ENCODE data around the gene COA8. TPM values are rescaled to one million over a fixed set of nuclear protein-coding genes. Genes with fewer than 3 reads are reported as not detected.
A peak's percentile ranks its signal among the peaks of the same experiment; 100 is the strongest.

The COA8 gene
- polyA plus RNA-seq, 3 donors: 13.2 to 58.1 (median 52.3) TPM

GRCh38 chr14:103528587-103529382, 34.0 kb upstream of the COA8 start, which contains the start of gene TRMT61A:
Gene TRMT61A (plus strand): TSS chr14:103529196. CDS start chr14:103529979, 783 bp downstream.
- H3K27me3 ChIP-seq (ENCODE audit: control insufficient read depth in 2 of 2, insufficient read depth in 2 of 2, low read length in 2 of 2): peaks cover 5 to 12% of the 10 kb centered on the region in 2 donors
- intact Hi-C loops (cut with micrococcal nuclease): loop anchor here in 1 of 2 donors (10.0 kb wide), 1 partner anchor 194 kb away; the partner anchor contains the start of gene EIF5
- H3K36me3 Mint-ChIP-seq: peaks cover 5 to 17% of the 10 kb centered on the region in 2 donors
- peaks cover 0 to 6% (median 2%) of the 10 kb centered on the region in 7 donors for H3K9me3 Mint-ChIP-seq
- H3K4me1 ChIP-seq (ENCODE audit: control insufficient read depth in 1 of 2, insufficient read depth in 2 of 2, low read length in 2 of 2): peaks cover 42 to 45% of the 10 kb centered on the region in 2 donors
- H3K9ac ChIP-seq (ENCODE audit: insufficient read depth, low read length, poor library complexity, severe bottlenecking): peak within 1 kb of the TSS; percentile 74
- DNase-seq: peak; percentile 71 to 80 (median 77)
- peaks cover 13% of the 10 kb centered on the region for H4K20me1 ChIP-seq (ENCODE audit: insufficient read depth, low read length)
- peak within 1 kb of the TSS; percentile 95 to 97 for H3K4me3 Mint-ChIP-seq
- H3K4me3 ChIP-seq (replicated peaks in 1 of 3; ENCODE audit: low read depth in 2 of 3, low read length in 3 of 3): peak within 1 kb of the TSS; percentile 90 to 98 (median 92)
- peaks cover 0 to 12% of the 10 kb centered on the region in 2 donors for H3K36me3 ChIP-seq (replicated peaks in 1 of 2; ENCODE audit: control insufficient read depth in 1 of 2, insufficient read depth in 2 of 2, low read length in 2 of 2)
- 5% methylated on average over 59 of the region's 70 CpGs for WGBS (ENCODE audit: insufficient coverage)
- peak within 1 kb of the TSS; percentile 97 for H2AFZ ChIP-seq (ENCODE audit: insufficient read depth, low read depth, low read length, poor library complexity, severe bottlenecking)
- peaks cover 14 to 16% (median 15%) of the 10 kb centered on the region in 3 donors for H3K27me3 Mint-ChIP-seq (ENCODE audit: low read depth in 3 of 3)
- no peak for TF ChIP-seq CTCF (IDR thresholded peaks at IDR 0.05)
- H3K4me2 ChIP-seq (replicated peaks; ENCODE audit: extremely low read depth, low read length, poor library complexity, severe bottlenecking): peak within 1 kb of the TSS; percentile 97
- peak within 1 kb of the TSS; percentile 79 to 87 for H3K27ac ChIP-seq (ENCODE audit: low read depth in 1 of 2, low read length in 2 of 2)
- H3K79me2 ChIP-seq (ENCODE audit: insufficient read depth, low read length): peaks cover 20% of the 10 kb centered on the region
- H3K9me3 ChIP-seq (replicated peaks in 1 of 2; ENCODE audit: control insufficient read depth in 1 of 2, insufficient read depth in 1 of 2, low read length in 2 of 2): peaks cover 0 to 5% of the 10 kb centered on the region in 2 donors
- peak within 1 kb of the TSS; percentile 92 to 99 (median 96) for H3K27ac Mint-ChIP-seq
- H3K4me1 Mint-ChIP-seq: peaks cover 47% of the 10 kb centered on the region
